ENCODE results near the gene ACOT9.

- TF ChIP-seq CTCF (IDR thresholded peaks at IDR 0.05) (no peak), POLR2A (IDR thresholded peaks at IDR 0.05) (no peak), EP300 (IDR thresholded peaks at IDR 0.05) (no peak)
These were observed 27.1 kb upstream of the ACOT9 start for GRCh38 chrX:23770142-23770541.

Data from ovary (tissue), 3 donors.